Activated CD8-positive, alpha-beta memory T cell treated with anti-CD3 and anti-CD28 coated beads, Interleukin-2, amount 50 U/mL, for 48 hours (primary cell): ENCODE data around the gene ARF1.

Experiments used
- DNase-seq: peaks from one replicate; pipeline ENCODE4 v3.0.0-alpha.2; 2020

Gene ARF1

GRCh38 chr1:228088586-228089498 lies 6.3 kb downstream of the ARF1 start:
- DNase-seq: no peak

DNA sequence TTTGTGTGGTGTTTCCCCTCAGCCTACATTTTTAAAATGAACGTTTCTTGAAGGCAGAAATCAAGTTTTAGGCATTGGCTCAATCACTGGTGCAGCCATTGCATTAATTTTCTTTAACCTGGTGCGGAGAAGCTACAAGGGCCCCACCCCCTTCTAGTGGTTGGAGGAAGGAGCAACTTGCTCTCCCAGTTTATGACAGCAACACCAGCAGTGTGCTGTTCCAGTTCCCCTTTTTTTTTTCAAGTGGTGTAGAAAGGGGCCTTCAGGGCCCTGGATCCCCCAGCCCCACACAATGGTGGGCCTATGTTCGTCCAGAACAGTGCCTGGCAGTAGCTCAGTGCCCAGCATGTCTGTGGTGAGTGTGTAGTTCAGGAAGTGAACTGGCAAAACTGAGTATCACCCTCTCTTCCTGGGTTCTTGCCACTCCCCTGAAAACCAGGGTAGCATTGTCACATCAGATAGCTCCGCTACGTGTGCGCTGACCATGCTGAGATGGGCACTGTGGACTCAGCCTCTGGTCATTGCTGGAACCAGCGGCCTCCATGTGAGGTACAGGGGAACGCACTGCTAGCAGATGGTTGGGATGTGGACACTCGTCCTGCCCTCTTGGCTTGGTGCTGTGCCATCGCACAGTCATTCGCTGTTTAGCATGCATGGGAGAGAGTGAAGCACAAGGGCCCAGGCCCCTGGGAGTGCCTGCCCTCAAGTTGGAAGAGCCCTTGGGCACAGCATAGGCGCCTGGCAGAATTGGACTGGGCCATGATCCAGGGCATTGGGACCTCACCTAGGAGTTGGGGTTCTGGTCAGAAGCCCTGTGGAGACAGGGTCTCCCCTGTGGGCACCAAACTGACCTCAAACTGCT lies 7.2 kb downstream of the ARF1 start:
- DNase-seq: no peak

DNA sequence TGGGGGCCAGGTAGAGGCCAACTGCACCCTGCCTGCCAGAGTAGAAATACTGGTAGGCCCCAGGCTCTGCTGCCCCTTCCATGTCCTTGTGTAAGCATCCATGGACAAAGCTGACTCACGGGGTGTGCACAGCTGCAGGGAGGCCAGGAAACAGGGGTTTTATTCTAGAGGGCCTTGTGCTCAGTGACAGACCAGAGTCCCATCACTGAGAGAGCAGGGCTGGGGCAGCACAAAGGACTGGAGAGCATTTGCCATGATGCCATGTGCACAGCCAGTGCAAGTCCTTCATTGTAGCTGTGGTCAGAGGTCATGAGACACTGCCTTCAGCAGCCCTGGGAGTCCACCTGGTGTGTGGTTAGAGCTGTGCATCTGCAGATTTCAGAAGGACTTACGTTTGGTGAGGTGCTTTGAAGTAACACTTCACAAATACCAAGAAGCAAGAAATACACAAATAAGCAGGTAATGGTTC lies 8.1 kb downstream of the ARF1 start:
- no peak for DNase-seq

- no peak for DNase-seq
Observed at GRCh38 chr1:228091084-228091483, 8.6 kb downstream of the ARF1 start.

GRCh38 chr1:228092342-228093049 lies 10.0 kb downstream of the ARF1 start:
- peak; percentile 47 for DNase-seq

GRCh38 chr1:228093050-228093906 lies 10.8 kb downstream of the ARF1 start:
- DNase-seq: peak; percentile 45

DNA sequence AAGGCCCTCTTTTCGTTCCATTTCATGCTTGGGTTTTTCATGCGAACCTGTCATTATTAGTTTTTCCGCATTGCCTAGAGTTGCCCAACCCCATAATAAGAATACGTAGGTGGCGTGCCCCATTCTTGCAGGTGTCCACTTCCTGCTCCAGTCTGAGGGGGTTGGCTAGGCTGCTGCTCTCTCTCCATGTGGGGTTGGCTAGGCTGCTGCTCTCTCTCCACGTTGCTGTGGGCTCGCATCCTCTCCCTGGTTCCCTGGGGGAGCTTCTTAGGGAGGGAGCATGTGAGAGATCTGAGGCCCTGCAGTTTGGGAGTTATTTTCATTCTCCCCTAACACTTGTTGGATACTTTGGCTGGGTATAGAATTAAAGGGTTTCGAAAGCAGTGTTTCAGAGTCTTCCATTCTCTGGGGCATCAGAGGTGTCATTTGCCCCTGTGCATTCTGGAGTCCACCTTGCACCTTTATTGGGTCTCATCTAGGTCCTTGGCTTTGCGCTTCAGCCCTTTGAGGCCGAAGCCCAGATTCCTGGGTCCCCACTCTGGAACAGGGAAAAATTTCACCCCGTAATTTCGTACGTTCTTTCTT lies 12.0 kb downstream of the ARF1 start:
- DNase-seq: no peak

- no peak for DNase-seq
Observed at GRCh38 chr1:228095161-228095560, 12.7 kb downstream of the ARF1 start.

DNA sequence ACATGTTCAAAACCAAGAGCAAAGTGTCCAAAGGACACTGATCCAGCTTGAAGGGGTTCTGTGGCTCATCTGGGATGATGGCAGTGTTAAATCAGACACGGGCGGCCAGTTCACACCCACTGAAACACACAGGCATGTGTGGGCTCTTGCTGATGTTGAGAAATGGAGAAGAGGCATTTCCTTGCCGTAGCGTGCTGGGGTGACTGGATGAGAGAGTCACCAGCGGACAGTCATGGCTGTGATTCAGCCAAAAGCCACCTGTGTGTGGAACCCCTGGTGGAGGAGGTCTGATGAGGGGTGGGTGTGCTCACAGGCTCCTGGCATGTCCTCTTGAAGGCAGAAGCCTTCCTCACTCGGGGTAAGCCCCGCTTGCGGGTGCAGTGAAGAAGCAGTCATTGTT lies 13.4 kb downstream of the ARF1 start:
- DNase-seq: peak; percentile 46

DNA sequence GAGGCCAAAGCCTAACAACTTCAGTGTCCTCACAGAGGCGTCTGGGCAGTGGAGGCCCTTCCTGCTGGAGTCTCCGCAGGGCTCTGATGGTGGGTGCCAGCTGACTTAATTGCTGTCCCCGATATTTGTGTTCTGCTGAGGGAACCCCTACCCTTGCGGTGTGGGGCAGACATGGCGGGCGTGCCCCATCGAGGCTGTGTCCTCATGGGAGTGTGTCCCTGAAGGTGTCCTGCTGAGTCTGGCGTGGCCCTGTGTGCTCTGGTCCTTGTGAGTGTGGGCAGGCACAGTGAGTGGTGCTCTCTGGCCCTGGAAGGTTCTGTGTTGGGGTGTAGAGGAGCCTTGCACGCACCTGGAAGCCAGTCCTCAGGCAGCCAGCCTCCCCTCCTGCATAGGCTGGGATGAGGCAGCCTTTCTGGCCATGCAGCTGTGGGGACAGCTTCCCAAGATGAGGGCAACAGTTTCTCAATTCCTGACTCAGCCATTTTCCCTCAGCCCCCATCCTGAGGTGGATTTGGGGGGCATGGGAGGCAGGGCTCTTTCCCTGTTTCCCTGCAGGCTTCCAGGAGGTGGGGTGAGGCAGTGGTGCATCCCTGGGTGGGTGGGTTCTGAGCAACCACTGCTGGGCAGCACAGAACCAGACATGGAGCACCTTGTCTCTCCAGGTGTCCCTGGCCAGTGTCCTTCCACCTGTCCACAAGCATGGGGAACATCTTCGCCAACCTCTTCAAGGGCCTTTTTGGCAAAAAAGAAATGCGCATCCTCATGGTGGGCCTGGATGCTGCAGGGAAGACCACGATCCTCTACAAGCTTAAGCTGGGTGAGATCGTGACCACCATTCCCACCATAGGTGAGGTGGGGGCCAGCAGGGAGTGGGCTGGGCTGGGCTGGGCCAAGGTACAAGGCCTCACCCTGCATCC lies 14.2 kb downstream of the ARF1 start:
- DNase-seq: peak; percentile 47

DNA sequence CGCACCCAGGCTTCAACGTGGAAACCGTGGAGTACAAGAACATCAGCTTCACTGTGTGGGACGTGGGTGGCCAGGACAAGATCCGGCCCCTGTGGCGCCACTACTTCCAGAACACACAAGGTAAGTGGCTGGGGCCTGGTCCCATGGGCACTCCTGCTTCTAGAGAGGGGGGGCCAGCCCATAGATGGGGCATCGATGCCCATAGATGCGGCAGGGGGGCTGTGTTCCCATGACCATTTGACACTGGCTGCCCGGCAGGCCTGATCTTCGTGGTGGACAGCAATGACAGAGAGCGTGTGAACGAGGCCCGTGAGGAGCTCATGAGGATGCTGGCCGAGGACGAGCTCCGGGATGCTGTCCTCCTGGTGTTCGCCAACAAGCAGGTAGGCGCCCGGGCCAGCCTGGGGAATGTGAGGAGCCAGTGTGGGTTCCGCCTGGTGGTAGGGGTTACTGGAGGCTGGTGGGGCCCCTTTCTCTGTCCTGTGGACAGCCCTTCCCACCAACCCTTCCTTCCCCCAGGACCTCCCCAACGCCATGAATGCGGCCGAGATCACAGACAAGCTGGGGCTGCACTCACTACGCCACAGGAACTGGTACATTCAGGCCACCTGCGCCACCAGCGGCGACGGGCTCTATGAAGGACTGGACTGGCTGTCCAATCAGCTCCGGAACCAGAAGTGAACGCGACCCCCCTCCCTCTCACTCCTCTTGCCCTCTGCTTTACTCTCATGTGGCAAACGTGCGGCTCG lies 15.0 kb downstream of the ARF1 start:
- peak; percentile 49 for DNase-seq

DNA sequence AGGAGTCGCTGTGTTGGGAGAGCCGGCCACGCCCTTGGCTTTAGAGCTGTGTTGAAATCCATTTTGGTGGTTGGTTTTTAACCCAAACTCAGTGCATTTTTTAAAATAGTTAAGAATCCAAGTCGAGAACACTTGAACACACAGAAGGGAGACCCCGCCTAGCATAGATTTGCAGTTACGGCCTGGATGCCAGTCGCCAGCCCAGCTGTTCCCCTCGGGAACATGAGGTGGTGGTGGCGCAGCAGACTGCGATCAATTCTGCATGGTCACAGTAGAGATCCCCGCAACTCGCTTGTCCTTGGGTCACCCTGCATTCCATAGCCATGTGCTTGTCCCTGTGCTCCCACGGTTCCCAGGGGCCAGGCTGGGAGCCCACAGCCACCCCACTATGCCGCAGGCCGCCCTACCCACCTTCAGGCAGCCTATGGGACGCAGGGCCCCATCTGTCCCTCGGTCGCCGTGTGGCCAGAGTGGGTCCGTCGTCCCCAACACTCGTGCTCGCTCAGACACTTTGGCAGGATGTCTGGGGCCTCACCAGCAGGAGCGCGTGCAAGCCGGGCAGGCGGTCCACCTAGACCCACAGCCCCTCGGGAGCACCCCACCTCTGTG lies 15.9 kb downstream of the ARF1 start:
- peak; percentile 46 for DNase-seq

GRCh38 chr1:228099331-228099732 lies 16.8 kb downstream of the ARF1 start:
- DNase-seq: no peak

DNA sequence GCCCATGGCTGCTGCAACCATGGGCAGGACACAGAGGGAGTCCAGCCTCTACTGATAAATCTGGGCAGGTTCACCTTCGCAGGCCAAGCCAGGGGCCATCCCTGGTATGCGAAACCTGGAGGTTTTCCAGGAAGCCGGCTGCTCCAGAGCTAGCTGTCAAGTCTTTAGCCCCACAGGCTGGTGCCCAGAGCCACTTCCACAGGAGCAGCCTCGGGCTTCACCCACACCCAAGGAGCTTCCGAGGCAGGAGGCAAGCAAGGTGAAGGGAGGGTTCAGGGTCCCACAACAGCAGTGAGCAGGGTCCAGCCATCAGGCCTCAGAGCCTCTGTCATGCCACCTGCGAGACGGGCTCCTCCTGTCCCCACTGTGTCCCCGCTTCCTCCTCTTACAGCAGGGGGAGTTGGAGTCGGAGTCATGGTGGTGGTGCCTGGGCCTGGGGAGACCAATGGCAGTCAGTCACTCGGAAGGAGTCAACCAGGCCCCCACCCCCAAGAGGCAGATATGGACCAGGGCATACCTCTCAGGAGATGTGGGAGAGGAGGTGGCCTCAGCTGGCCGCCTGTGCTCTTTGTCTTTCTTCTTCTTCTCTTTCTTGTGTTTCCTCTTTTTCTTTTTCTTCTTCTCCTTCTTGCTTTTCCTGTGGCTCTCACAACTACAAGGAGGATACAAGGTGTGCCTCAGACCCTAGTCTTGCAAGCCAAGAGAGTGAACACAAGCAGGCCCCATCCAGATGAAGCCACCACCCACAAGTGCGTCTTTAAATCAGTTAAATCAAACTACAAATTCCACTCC lies 18.5 kb downstream of the ARF1 start:
- no peak for DNase-seq

- no peak for DNase-seq
Observed at GRCh38 chr1:228101614-228101993, 19.1 kb downstream of the ARF1 start.

GRCh38 chr1:228101994-228102790 lies 19.7 kb downstream of the ARF1 start:
- peak; percentile 81 for DNase-seq

DNA sequence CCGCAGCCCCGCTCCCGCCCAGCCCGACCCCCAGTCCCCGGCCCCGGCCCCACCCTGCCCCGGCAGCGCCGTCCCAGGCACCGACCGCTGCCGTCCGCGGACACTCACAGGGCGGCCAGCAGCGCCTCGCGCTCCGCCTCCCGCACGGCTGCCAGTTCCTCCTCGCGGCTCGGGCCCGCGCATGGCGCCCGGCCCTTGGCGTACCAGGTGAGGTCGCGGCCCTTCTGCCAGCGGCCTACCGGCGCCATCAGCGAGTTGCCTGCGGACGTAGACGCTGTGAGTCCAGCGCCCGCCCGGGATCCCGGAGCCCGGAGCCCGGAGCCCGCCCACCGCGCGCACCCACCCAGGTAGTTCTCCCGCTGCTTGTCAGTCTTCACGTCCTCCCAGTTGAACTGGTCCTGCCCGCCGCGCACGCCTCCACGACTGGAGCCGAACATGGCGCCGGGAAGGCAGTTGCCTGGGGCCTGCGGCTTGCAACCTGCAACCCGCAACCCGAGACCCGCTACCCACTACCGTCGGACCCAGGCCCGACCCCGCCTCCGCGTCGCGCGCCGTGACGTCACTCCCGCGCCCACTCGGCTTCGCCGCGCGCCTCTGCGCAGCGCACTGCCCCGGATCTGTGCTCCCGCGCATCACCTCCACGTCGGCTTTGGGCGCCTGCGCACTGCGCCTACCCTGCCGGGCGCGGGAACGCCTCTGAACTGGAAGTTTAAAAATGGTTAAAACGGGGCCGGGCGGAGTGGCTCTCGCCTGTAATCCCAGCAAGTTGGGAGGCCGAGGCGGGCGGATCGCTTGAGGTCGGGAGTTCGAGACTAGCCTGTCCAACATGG lies 20.5 kb downstream of the ARF1 start, which contains the start of gene C1orf35:
Gene C1orf35 (minus strand): TSS at position 535 of the 830 bp plus-strand sequence. CDS start 98 bp downstream, at position 437.
- peak; percentile 99 for DNase-seq
